ENCODE results near the gene PRPS1L1.

The PRPS1L1 gene

DNA sequence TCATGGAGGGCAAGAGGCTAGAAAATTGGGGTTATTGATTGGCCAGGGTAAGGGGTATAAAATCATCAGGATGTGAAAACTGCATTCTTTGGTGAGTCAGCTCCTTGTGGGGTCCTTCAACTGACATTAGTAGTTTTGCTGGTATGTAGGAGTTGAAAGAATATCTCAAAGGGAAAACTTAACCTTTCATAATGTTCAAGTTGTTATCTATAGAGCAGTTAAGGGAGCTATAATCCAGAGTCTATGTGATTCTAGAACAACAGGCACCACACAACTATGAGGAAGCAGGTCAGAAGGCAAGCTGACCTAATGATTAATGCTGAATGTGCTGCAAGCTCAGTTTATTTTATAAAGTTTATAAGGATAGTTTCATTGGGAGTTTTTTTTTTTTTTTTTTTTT lies 13.7 kb downstream of the PRPS1L1 start:
- H3K27me3 ChIP-seq (ENCODE audit: control insufficient read depth in 1 of 2, insufficient read depth in 2 of 2, low read length in 2 of 2) = no peaks in the 10 kb centered on the region
- no peaks in the 10 kb centered on the region for H3K4me1 ChIP-seq (ENCODE audit: control insufficient read depth, insufficient read depth, low read length)
- no peak overlapping the region for H3K9ac ChIP-seq (ENCODE audit: low read length in 2 of 2)
- no peak overlapping the region for H3K27ac ChIP-seq (ENCODE audit: low read length)
- H3K36me3 ChIP-seq (ENCODE audit: control insufficient read depth in 2 of 2, insufficient read depth in 2 of 2, low read length in 2 of 2) = no peaks in the 10 kb centered on the region
- no peaks in the 10 kb centered on the region for H3K9me3 ChIP-seq (ENCODE audit: control insufficient read depth in 2 of 2, low read length in 2 of 2)
- H3K4me3 ChIP-seq (ENCODE audit: low read length in 2 of 2) = no peak overlapping the region

DNA sequence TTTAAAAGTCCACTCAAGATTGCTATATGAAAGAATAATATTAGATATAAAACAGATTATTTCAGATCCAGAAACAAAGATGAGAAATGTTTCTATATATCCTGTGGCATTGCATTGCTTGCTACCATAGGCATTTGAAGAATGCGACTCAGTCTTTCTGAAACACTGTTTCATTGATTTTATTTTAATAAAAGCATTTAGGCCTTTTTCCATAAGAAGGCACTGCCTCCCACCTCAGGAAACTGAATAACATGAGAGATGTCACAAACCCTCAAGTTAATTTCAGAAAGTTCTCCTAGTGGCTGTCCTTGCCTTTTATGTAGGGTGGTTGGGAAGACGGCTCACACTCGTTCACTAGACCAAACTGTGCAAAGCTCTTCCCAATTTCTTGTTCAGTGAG lies 23.3 kb downstream of the PRPS1L1 start:
- H3K9me3 ChIP-seq (ENCODE audit: control insufficient read depth in 2 of 2, low read length in 2 of 2) = no peaks in the 10 kb centered on the region
- no peak overlapping the region for H3K9ac ChIP-seq (ENCODE audit: low read length in 2 of 2)
- no peak overlapping the region for H3K4me3 ChIP-seq (ENCODE audit: low read length in 2 of 2)
- no peaks in the 10 kb centered on the region for H3K4me1 ChIP-seq (ENCODE audit: control insufficient read depth, insufficient read depth, low read length)
- H3K27me3 ChIP-seq (ENCODE audit: control insufficient read depth in 1 of 2, insufficient read depth in 2 of 2, low read length in 2 of 2) = no peaks in the 10 kb centered on the region
- H3K36me3 ChIP-seq (ENCODE audit: control insufficient read depth in 2 of 2, insufficient read depth in 2 of 2, low read length in 2 of 2) = no peaks in the 10 kb centered on the region
- H3K27ac ChIP-seq (ENCODE audit: low read length) = no peak overlapping the region

DNA sequence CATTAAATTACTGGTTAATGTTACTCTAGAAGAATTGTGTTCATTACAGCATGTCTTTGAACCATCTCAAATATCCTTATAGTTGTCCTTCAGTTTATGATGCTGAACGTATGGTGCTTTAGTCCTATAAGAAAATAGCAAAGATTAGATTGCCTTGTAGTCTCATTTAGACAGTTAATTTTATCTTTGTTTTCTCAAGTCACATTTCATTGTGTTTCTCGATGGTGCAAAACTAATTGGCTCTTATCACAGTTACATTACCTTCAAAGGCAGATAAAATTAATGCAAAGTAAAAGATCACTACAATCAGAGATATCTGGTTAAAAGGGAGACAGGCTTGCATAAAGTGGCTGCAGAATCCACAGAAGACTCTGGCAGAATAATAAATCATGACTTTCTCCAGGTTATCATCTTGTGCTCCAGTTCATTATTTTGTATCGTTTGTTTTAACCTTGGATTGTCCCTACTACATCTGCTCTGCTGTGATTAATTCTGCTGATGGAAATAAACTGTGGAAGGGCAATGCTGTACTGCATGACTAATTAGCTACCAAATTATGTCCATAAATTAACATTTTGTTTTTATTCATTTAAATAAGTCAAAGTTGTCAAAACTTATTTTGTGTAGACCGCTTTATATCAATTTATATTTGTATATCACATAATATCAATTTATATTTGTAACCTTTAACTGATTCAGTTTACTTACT lies 24.2 kb downstream of the PRPS1L1 start:
- H3K27me3 ChIP-seq (ENCODE audit: control insufficient read depth in 1 of 2, insufficient read depth in 2 of 2, low read length in 2 of 2) = no peaks in the 10 kb centered on the region

DNA sequence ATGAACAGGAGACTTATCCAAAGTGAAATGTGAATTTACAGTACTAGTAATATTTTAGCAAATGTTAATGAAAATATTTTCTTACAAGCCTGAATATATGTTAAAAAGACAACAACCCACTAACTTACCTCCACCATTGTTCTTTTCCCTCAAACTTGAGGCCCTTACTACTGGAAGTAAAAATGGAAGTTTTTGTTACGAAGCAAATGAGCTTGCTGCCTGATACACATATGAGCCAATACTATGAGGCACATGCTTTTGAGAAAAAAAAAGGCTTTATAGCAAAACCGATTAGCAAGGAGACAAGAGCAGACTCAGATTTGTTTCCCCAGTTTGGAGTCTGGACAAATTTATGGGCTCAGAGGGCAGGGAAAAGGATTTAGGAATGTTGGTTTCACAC lies 29.0 kb downstream of the PRPS1L1 start:
- no peaks in the 10 kb centered on the region for H3K4me1 ChIP-seq (ENCODE audit: control insufficient read depth, insufficient read depth, low read length)
- H3K4me3 ChIP-seq (ENCODE audit: low read length in 2 of 2) = no peak overlapping the region
- H3K9ac ChIP-seq (ENCODE audit: low read length in 2 of 2) = no peak overlapping the region
- no peaks in the 10 kb centered on the region for H3K36me3 ChIP-seq (ENCODE audit: control insufficient read depth in 2 of 2, insufficient read depth in 2 of 2, low read length in 2 of 2)
- H3K27ac ChIP-seq (ENCODE audit: low read length) = no peak overlapping the region
- H3K9me3 ChIP-seq (ENCODE audit: control insufficient read depth in 2 of 2, low read length in 2 of 2) = peaks cover 0 to 4% of the 10 kb centered on the region in 2 donors
- no peaks in the 10 kb centered on the region for H3K27me3 ChIP-seq (ENCODE audit: control insufficient read depth in 1 of 2, insufficient read depth in 2 of 2, low read length in 2 of 2)

More for the DNA sequence above, 24.2 kb downstream of the PRPS1L1 start:
- Histone ChIP-seq H3K36me3 (ENCODE audit: control insufficient read depth in 2 of 2, insufficient read depth in 2 of 2, low read length in 2 of 2) (no peaks in the 10 kb centered on the region), H3K9ac (ENCODE audit: low read length in 2 of 2) (no peak overlapping the region), H3K9me3 (ENCODE audit: control insufficient read depth in 2 of 2, low read length in 2 of 2) (peaks cover 0 to 4% of the 10 kb centered on the region in 2 donors), H3K4me1 (ENCODE audit: control insufficient read depth, insufficient read depth, low read length) (no peaks in the 10 kb centered on the region), H3K27ac (ENCODE audit: low read length) (no peak overlapping the region), H3K4me3 (ENCODE audit: low read length in 2 of 2) (no peak overlapping the region)

DNA sequence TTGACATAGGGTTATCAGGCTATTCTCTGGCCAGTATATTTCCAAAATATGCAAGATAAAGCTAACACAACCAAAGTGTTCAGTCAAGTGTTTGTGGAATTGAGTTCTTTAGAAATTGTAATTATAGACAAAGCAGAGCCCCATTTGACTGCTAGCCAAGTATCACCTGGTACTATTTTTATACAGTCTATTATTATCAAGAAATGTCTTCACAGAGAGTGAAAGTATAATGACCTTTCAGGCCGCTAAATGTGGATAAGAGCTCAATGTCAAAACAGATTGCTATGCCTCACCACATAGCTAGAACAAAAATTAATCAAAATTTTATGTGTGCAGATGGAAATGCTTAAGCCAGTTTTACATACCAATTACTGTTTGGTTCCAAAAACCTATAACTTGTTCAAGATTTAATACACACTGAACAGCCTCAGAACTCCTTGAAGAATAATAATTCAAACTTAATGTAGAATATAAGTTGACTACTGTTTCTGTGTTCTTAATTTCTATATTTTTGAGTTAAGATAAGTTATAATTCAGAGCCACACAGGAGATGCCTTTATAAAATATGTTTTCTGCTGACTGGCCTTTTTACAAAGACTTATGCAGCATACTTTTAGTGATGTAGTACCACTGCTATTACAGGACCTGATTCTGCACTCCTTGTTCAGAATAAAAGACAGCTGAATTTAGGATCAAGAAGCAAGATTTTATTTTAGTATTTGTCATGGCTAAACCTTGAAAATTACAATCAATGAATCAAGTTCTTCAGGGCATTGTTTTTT lies 31.0 kb downstream of the PRPS1L1 start:
- no peaks in the 10 kb centered on the region for H3K36me3 ChIP-seq (ENCODE audit: control insufficient read depth in 2 of 2, insufficient read depth in 2 of 2, low read length in 2 of 2)
- H3K27ac ChIP-seq (ENCODE audit: low read length) = no peak overlapping the region
- H3K4me3 ChIP-seq (ENCODE audit: low read length in 2 of 2) = no peak overlapping the region
- H3K4me1 ChIP-seq (ENCODE audit: control insufficient read depth, insufficient read depth, low read length) = no peaks in the 10 kb centered on the region
- H3K9ac ChIP-seq (ENCODE audit: low read length in 2 of 2) = no peak overlapping the region
- no peaks in the 10 kb centered on the region for H3K27me3 ChIP-seq (ENCODE audit: control insufficient read depth in 1 of 2, insufficient read depth in 2 of 2, low read length in 2 of 2)
- H3K9me3 ChIP-seq (ENCODE audit: control insufficient read depth in 2 of 2, low read length in 2 of 2) = peaks cover 0 to 4% of the 10 kb centered on the region in 2 donors

DNA sequence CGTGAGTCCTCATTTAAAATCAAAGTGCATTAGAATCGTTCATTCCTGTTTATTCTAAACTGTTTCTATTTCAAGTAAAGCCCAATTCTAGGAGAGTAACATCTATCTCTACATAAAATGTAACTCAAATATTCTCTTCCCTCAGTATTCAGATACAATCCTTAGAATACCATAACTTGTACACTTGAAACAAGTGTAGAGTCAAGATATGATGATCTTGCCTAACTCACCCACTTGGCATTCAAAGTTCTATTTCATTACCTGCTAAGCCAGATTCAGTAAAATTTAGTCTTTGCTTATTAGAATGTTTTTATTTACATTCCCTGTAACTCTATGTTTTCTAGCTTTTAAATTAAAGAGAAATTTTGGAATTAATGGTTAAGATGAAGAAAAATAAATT lies 31.6 kb downstream of the PRPS1L1 start:
- peaks cover 0 to 4% of the 10 kb centered on the region in 2 donors for H3K9me3 ChIP-seq (ENCODE audit: control insufficient read depth in 2 of 2, low read length in 2 of 2)

DNA sequence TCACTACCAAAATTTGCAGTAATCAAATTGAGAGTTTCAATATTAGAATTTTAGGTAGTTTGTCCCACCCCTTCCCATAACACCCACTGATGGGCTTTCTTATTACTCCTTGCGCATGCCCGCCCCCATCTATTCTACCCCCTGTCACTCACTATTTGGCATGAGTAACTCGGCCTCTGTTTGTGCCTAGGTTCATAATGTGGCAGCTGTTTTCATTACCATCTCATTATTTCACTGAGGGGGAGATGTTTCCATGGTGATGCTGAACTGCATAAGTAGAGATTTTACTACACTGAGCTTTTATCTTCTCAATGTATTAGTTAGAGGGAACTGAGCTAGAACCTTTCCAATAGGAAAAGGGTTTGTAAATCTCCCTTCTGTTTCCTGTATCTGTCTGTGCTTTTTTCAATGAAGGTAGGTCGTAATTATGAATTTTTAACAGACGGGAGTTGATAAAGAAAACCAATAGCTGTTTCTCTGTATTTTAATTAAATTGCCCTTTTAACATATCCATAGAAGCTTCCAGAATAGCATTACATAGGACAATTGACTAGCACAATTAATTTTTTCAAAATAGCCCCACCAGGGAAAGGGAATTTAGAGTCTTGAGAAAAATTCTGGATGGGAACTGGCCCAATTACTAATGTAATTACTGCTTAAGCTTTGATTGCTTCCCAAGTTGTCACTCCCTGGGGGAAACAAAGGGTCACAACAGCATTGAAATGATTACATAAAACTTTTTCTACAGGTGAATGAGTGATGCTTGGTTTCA lies 33.4 kb downstream of the PRPS1L1 start:
- Histone ChIP-seq H3K27me3 (ENCODE audit: control insufficient read depth in 1 of 2, insufficient read depth in 2 of 2, low read length in 2 of 2) (no peaks in the 10 kb centered on the region), H3K27ac (ENCODE audit: low read length) (no peak overlapping the region), H3K36me3 (ENCODE audit: control insufficient read depth in 2 of 2, insufficient read depth in 2 of 2, low read length in 2 of 2) (no peaks in the 10 kb centered on the region), H3K4me3 (ENCODE audit: low read length in 2 of 2) (no peak overlapping the region), H3K9me3 (ENCODE audit: control insufficient read depth in 2 of 2, low read length in 2 of 2) (peaks cover 0 to 4% of the 10 kb centered on the region in 2 donors), H3K9ac (ENCODE audit: low read length in 2 of 2) (no peak overlapping the region), H3K4me1 (ENCODE audit: control insufficient read depth, insufficient read depth, low read length) (no peaks in the 10 kb centered on the region)

More for the DNA sequence above, 31.6 kb downstream of the PRPS1L1 start:
- Histone ChIP-seq H3K36me3 (ENCODE audit: control insufficient read depth in 2 of 2, insufficient read depth in 2 of 2, low read length in 2 of 2) (no peaks in the 10 kb centered on the region), H3K4me1 (ENCODE audit: control insufficient read depth, insufficient read depth, low read length) (no peaks in the 10 kb centered on the region), H3K4me3 (ENCODE audit: low read length in 2 of 2) (no peak overlapping the region), H3K27ac (ENCODE audit: low read length) (no peak overlapping the region), H3K9ac (ENCODE audit: low read length in 2 of 2) (no peak overlapping the region), H3K27me3 (ENCODE audit: control insufficient read depth in 1 of 2, insufficient read depth in 2 of 2, low read length in 2 of 2) (no peaks in the 10 kb centered on the region)

DNA sequence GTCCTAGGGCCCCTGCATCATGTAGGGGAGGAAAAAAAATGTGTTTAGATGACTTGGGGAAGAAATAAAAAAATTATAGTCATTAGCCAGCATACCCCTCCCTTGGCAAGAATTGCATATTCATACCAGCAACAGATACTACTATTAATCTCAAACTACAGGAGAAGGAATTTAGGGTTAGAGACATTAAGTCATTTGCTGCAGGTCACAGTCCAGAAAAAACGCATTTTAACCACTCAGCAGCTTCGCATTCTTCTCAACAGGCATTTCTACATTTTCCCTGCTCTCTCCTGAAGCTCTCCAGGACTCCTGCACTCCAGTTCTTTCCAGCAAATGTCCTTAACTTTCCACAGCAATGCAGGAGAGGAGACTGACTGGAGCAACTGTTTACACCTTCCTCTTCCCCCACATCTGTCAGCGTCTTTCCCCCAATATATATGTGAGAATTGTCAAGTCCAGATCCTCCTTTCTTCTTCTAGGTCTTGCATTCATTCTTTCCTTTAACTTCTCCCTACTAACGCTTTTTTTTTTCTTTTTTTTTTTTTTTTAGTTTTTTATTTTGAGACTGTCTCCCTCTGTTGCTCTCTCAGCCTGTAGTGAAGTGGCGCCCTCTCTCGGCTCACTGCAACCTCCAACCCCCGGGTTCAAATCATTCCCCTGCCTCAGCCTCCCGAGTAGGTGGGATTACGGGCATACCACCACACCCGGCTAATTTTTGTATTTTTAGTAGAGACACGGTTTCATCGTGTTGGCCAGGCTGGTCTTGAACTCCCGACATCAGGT lies 35.6 kb downstream of the PRPS1L1 start:
- H3K4me3 ChIP-seq (ENCODE audit: low read length in 2 of 2) = no peak overlapping the region
- H3K4me1 ChIP-seq (ENCODE audit: control insufficient read depth, insufficient read depth, low read length) = no peaks in the 10 kb centered on the region

DNA sequence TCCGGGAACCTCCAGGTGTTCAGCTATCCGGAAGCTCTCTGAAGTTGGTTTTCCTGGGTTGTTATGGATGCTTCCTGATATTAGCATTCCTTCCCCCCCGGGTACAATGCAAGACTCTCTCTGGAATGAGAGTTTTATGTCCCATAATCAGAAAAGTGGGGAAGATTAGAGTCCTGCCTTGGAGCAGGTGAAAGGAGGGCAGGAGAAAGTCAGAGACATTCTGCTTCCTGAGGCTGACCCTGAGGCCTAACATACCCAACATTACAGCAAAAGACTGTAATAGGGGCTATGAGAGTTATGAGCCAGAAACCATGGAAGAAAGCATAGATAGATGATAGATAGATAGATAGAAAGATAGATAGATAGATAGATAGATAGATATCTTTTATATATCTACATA lies 36.9 kb downstream of the PRPS1L1 start:
- H3K9ac ChIP-seq (ENCODE audit: low read length in 2 of 2) = no peak overlapping the region
- no peaks in the 10 kb centered on the region for H3K9me3 ChIP-seq (ENCODE audit: control insufficient read depth in 2 of 2, low read length in 2 of 2)
- no peaks in the 10 kb centered on the region for H3K27me3 ChIP-seq (ENCODE audit: control insufficient read depth in 1 of 2, insufficient read depth in 2 of 2, low read length in 2 of 2)

More for the DNA sequence above, 35.6 kb downstream of the PRPS1L1 start:
- Histone ChIP-seq H3K27me3 (ENCODE audit: control insufficient read depth in 1 of 2, insufficient read depth in 2 of 2, low read length in 2 of 2) (no peaks in the 10 kb centered on the region), H3K36me3 (ENCODE audit: control insufficient read depth in 2 of 2, insufficient read depth in 2 of 2, low read length in 2 of 2) (no peaks in the 10 kb centered on the region), H3K27ac (ENCODE audit: low read length) (no peak overlapping the region), H3K9ac (ENCODE audit: low read length in 2 of 2) (no peak overlapping the region), H3K9me3 (ENCODE audit: control insufficient read depth in 2 of 2, low read length in 2 of 2) (no peaks in the 10 kb centered on the region)

DNA sequence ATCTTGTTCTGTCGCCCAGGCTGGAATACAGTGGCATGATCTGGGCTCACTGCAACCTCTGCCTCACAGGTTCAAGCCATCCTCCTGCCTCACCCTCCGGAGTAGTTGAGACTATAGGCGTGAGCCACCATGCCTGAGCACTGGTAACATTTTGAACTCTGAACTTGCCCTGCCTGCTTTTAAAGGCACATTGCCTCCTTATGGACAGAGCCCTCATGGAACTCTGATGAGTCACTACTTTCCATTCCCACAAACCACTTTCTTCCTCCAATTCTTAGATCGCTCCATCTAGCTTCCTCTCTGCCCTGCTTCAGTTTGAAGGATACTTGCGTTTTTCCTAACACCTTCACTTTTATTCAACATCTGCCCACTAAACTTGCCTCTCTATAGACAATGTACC lies 38.1 kb downstream of the PRPS1L1 start:
- no peaks in the 10 kb centered on the region for H3K27me3 ChIP-seq (ENCODE audit: control insufficient read depth in 1 of 2, insufficient read depth in 2 of 2, low read length in 2 of 2)
- H3K9me3 ChIP-seq (ENCODE audit: control insufficient read depth in 2 of 2, low read length in 2 of 2) = no peaks in the 10 kb centered on the region
- no peak overlapping the region for H3K4me3 ChIP-seq (ENCODE audit: low read length in 2 of 2)
- no peak overlapping the region for H3K27ac ChIP-seq (ENCODE audit: low read length)
- no peaks in the 10 kb centered on the region for H3K36me3 ChIP-seq (ENCODE audit: control insufficient read depth in 2 of 2, insufficient read depth in 2 of 2, low read length in 2 of 2)
- no peaks in the 10 kb centered on the region for H3K4me1 ChIP-seq (ENCODE audit: control insufficient read depth, insufficient read depth, low read length)
- H3K9ac ChIP-seq (ENCODE audit: low read length in 2 of 2) = no peak overlapping the region

More for the DNA sequence above, 36.9 kb downstream of the PRPS1L1 start:
- no peak overlapping the region for H3K27ac ChIP-seq (ENCODE audit: low read length)
- no peak overlapping the region for H3K4me3 ChIP-seq (ENCODE audit: low read length in 2 of 2)
- H3K36me3 ChIP-seq (ENCODE audit: control insufficient read depth in 2 of 2, insufficient read depth in 2 of 2, low read length in 2 of 2) = no peaks in the 10 kb centered on the region
- H3K4me1 ChIP-seq (ENCODE audit: control insufficient read depth, insufficient read depth, low read length) = no peaks in the 10 kb centered on the region
